Caco-2 (cell line): ENCODE results near the gene FAU. TPM values are rescaled to one million over a fixed set of nuclear protein-coding genes. Genes with fewer than 3 reads are reported as not detected.

Source experiments
- Bru-seq: library from RNA; stranded (reverse); fragments of 400-500 nt; gene quantifications from one replicate; lab custom pipeline; 2021; lab: Mats Ljungman, UMichigan
- BruChase-seq, 2 experiments: library from RNA; stranded (reverse); fragments of 400-500 nt; gene quantifications; one replicate each; lab custom pipeline; 2021; lab: Mats Ljungman, UMichigan
- BruUV-seq: library from RNA; stranded (reverse); fragments of 400-500 nt; replicated peaks from 2 replicates; lab custom pipeline; 2021; lab: Mats Ljungman, UMichigan
- CTCF ChIA-PET: fragments of 300-600 bp; sonication (Branson Sonifier 250); formaldehyde crosslinking; loops from one replicate; lab custom pipeline; 2022; ENCODE audit warnings: antibody characterized with exemption; lab: Charles Lee
- POLR2A ChIA-PET: fragments of 300-600 bp; sonication (Branson Sonifier 250); formaldehyde crosslinking; loops from one replicate; lab custom pipeline; 2022; ENCODE audit warnings: antibody characterized with exemption; lab: Charles Lee
- DNase-seq, 2 experiments: peaks; one replicate each; pipeline versions ENCODE4 v3.0.0 to v3.0.0-alpha.2; 2020 to 2022
- H3K27me3 ChIP-seq: replicated peaks from 2 replicates; pipeline ENCODE4 v1.6.0; 2011; ENCODE audit warnings: low read length; ENCODE audit not compliant: control insufficient read depth, insufficient read depth
- H3K36me3 ChIP-seq: 2 replicates; pipeline ENCODE4 v1.5.1; 2011; ENCODE audit warnings: low read length; ENCODE audit not compliant: control insufficient read depth, insufficient read depth
- H3K4me1 ChIP-seq: fragments of 250-450 bp; sonication (Bioruptor Pico); 2 replicates; pipeline ENCODE4 v1.5.1; 2020; ENCODE audit warnings: mild to moderate bottlenecking
- H3K4me3 ChIP-seq: 2 replicates; pipeline ENCODE4 v1.5.1; 2011; ENCODE audit warnings: low read depth, mild to moderate bottlenecking, control low read depth, low read length
- H3K9me3 ChIP-seq: fragments of 250-450 bp; sonication (Bioruptor Pico); 2 replicates; pipeline ENCODE4 v1.5.1; 2020; ENCODE audit warnings: mild to moderate bottlenecking, moderate library complexity
- H3K27ac Mint-ChIP-seq: one replicate; pipeline ENCODE4 v1.8.0; 2022; ENCODE audit warnings: mixed read lengths; ENCODE audit not compliant: unreplicated experiment
- H3K27me3 Mint-ChIP-seq: one replicate; pipeline ENCODE4 v1.8.0; 2022; ENCODE audit warnings: mixed read lengths; ENCODE audit not compliant: insufficient read depth, unreplicated experiment
- H3K36me3 Mint-ChIP-seq: one replicate; pipeline ENCODE4 v1.8.0; 2022; ENCODE audit warnings: mild to moderate bottlenecking, mixed read lengths; ENCODE audit not compliant: insufficient read depth, unreplicated experiment
- H3K4me1 Mint-ChIP-seq: one replicate; pipeline ENCODE4 v1.8.0; 2022; ENCODE audit warnings: low read depth, mixed read lengths; ENCODE audit not compliant: unreplicated experiment
- H3K4me3 Mint-ChIP-seq: one replicate; pipeline ENCODE4 v1.8.0; 2022; ENCODE audit warnings: mild to moderate bottlenecking, moderate library complexity, mixed read lengths; ENCODE audit not compliant: unreplicated experiment
- H3K9me3 Mint-ChIP-seq: one replicate; pipeline ENCODE4 v1.8.0; 2022; ENCODE audit warnings: mixed read lengths; ENCODE audit not compliant: unreplicated experiment
- CTCF ChIP-seq, 2 experiments: fragments of 200-600 bp in 1 of 2; IDR thresholded peaks; 1 replicate in 1 of 2; 2 replicates in 1 of 2; pipeline versions ENCODE4 v1.5.1 to v1.8.0; 2011 to 2022; ENCODE audit warnings: antibody characterized with exemption in 1 of 2, control low read depth in 1 of 2, inconsistent platforms in 1 of 2, low read depth in 1 of 2, low read length in 1 of 2, mild to moderate bottlenecking in 1 of 2, moderate library complexity in 1 of 2; ENCODE audit not compliant: insufficient read depth in 1 of 2, severe bottlenecking in 1 of 2, unreplicated experiment in 1 of 2
- intact Hi-C: fragments of 100-400 bp; cut with micrococcal nuclease; formaldehyde crosslinking; loops from one replicate; pipeline ENCODE4 v1.10.0; 2022; ENCODE audit not compliant: unreplicated experiment
- long read RNA-seq: library from polyadenylated mRNA; stranded (forward); transcript quantifications from one replicate; pipeline ENCODE4 v2.0.0, GENCODE V29; 2022
- total RNA-seq: library from RNA; stranded (reverse); gene quantifications from 2 replicates; pipeline ENCODE4 v1.2.3, GENCODE V29; 2022

The FAU gene
- total RNA-seq (918 and 972 TPM in 2 replicates), Bru-seq, nascent RNA (percentile 98 among the genes with signal in this experiment), BruChase-seq, experiment 1, labeled RNA remaining after a 2-hour chase (percentile 98 among the genes with signal in this experiment), BruChase-seq, experiment 2, labeled RNA remaining after a 6-hour chase (percentile 99 among the genes with signal in this experiment)
- long read RNA-seq, transcript FAU-209 (4 exons, 697 nt): minor isoform, 7 of 618 reads
- long read RNA-seq, transcript FAU-207 (5 exons, 847 nt): major isoform, 604 of 618 reads
- long read RNA-seq, partial matches to known transcripts: 3 of 618 reads
- long read RNA-seq, other reads (novel, unspliced or antisense): 3 of 618 reads

DNA sequence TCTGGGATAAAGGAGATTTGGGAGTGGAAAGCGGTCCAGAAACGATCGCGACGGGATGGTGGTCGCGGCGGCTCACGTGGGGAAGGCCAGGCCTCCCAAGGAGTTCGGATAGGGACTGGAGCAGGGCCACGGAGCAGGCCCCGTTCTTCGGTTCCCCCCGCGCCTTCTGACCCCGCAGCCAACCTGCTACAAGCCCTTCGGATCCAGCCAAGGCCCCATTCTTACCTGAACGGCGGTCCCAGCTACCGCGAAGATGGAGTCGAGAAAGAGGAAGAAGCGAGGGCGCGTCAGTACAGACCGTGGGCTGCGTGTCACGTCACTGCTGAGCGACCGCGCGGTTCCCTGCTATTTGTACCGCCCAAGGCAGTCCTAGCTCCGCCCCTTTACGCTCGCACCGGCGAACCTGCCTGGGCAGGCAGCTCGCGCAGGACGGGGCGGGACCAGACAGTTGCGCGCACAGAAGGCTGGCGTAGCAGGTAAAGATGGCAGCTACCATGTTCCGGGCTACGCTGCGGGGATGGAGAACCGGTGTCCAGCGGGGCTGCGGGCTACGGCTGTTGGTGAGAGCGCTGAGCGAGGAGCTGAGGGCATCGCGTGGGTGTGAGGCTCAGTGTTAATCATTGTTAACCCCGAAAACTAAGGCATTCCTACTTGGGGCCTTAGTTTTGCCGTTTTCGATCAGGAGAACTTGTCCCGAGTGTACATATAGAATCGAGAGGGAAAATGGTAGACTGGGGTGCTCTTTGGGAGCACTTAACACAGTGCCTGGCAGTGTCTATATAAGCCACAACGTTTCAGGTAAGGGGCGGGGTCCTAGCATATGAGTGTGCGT lies at the start of gene FAU, which contains the start of gene MRPL49:
Gene FAU (minus strand): TSS at position 270 of the 832 bp plus-strand sequence. CDS start 321 bp downstream, outside the sequence.
Gene MRPL49 (plus strand): TSS at position 457 of the 832 bp plus-strand sequence. CDS start 26 bp downstream, at position 483.
- peaks cover 13% of the 10 kb centered on the region for H3K36me3 ChIP-seq
- ChIA-PET POLR2A (interaction anchor here (0.6 to 2.5 kb wide), 16 partner anchors 9 to 377 kb away, joined by 3 to 48 read pairs (median 4); partner anchors contain the start of genes ARL2, CAPN1, SF1 and SYVN1), CTCF (interaction anchor here (0.5 to 2.3 kb wide), 11 partner anchors 8 to 264 kb away, joined by 3 to 14 read pairs (median 4); partner anchors contain the start of genes CAPN1, SYVN1 and TM7SF2)
- no peak for TF ChIP-seq CTCF (IDR thresholded peaks at IDR 0.05; ENCODE audit: insufficient read depth in 1 of 2, low read depth in 1 of 2, low read length in 1 of 2, severe bottlenecking in 1 of 2, unreplicated experiment in 1 of 2)
- H3K36me3 Mint-ChIP-seq: peaks cover 88% of the 10 kb centered on the region
- no peaks in the 10 kb centered on the region for H3K27me3 ChIP-seq
- peak within 1 kb of the TSS; percentile 100 for H3K27ac Mint-ChIP-seq
- H3K4me3 Mint-ChIP-seq: peak within 1 kb of the TSS; percentile 98
- peaks cover 7% of the 10 kb centered on the region for H3K4me1 Mint-ChIP-seq
- peak; percentile 98 to 99 for DNase-seq
- peak within 1 kb of the TSS; percentile 61 for H3K4me3 ChIP-seq
- no peaks in the 10 kb centered on the region for H3K9me3 Mint-ChIP-seq
- peaks cover 16% of the 10 kb centered on the region for H3K4me1 ChIP-seq
- H3K27me3 Mint-ChIP-seq: no peaks in the 10 kb centered on the region
- H3K9me3 ChIP-seq: no peaks in the 10 kb centered on the region
- intact Hi-C loops: loop anchor here (1.0 to 2.0 kb wide), 3 partner anchors 41 to 312 kb away; partner anchors contain the start of genes CAPN1 and MEN1
- BruUV-seq: TSS peak; percentile 70

- no TSS peak for BruUV-seq
- H3K27me3 Mint-ChIP-seq: no peaks in the 10 kb centered on the region
- DNase-seq: no peak
- peaks cover 13% of the 10 kb centered on the region for H3K4me1 Mint-ChIP-seq
- H3K4me3 Mint-ChIP-seq: no peak within 1 kb of the TSS
- H3K36me3 Mint-ChIP-seq: peaks cover 10% of the 10 kb centered on the region
- POLR2A ChIA-PET: no interaction called here
- H3K4me3 ChIP-seq: no peak within 1 kb of the TSS
- no peaks in the 10 kb centered on the region for H3K9me3 ChIP-seq
- H3K4me1 ChIP-seq: no peaks in the 10 kb centered on the region
- intact Hi-C loops: no loop called here
- CTCF ChIA-PET: interaction anchor here (0.6 kb wide), 1 partner anchor 12 kb away, joined by 3 read pairs; the partner anchor contains the start of gene CAPN1
- TF ChIP-seq CTCF (IDR thresholded peaks at IDR 0.05; ENCODE audit: insufficient read depth in 1 of 2, low read depth in 1 of 2, low read length in 1 of 2, severe bottlenecking in 1 of 2, unreplicated experiment in 1 of 2): no peak
- H3K27ac Mint-ChIP-seq: peak within 1 kb of the TSS; percentile 12
- no peaks in the 10 kb centered on the region for H3K27me3 ChIP-seq
- H3K9me3 Mint-ChIP-seq: no peaks in the 10 kb centered on the region
- H3K36me3 ChIP-seq: no peaks in the 10 kb centered on the region; the same call in 1 of the 2 replicates
These were observed 48.2 kb upstream of the FAU start, which contains the start of gene SPDYC for GRCh38 chr11:65170058-65170534. SPDYC (plus strand) TSS chr11:65170233; CDS start chr11:65171358, 1,125 bp downstream.
